ENCODE measurements around the gene RAB11FIP4.

GRCh38 chr17:31534223-31534888 is 142.9 kb downstream of the RAB11FIP4 start:
- TF ChIP-seq CTCF (CRISPR knock-in tag; IDR thresholded peaks at IDR 0.05) (no peak), HES4 (CRISPR knock-in tag; IDR thresholded peaks at IDR 0.05; ENCODE audit: borderline replicate concordance) (no peak), HNF4G (IDR thresholded peaks at IDR 0.05; ENCODE audit: borderline replicate concordance, low read depth, low read length) (no peak), HNF4G (CRISPR knock-in tag; IDR thresholded peaks at IDR 0.05; ENCODE audit: borderline replicate concordance, low read depth) (no peak), POLR2AphosphoS2 (IDR thresholded peaks at IDR 0.05; ENCODE audit: low read depth, low read length) (no peak), POLR2AphosphoS5 (IDR thresholded peaks at IDR 0.05; ENCODE audit: low read depth, low read length) (no peak), POLR2A (IDR thresholded peaks at IDR 0.05; ENCODE audit: insufficient read depth in 1 of 2, low read depth in 2 of 2, low read length in 2 of 2) (no peak), ZBTB7A (CRISPR knock-in tag; IDR thresholded peaks at IDR 0.05) (no peak), PCBP1 (IDR thresholded peaks at IDR 0.05; ENCODE audit: borderline replicate concordance, low read depth, low read length) (no peak), CHD4 (IDR thresholded peaks at IDR 0.05; ENCODE audit: borderline replicate concordance, low read length) (no peak)

Measured in HepG2 (cell line).